Adrenal gland (tissue), 12 donors: ENCODE data around the gene KCNMA1. TPM values are rescaled to one million over a fixed set of nuclear protein-coding genes. Genes with fewer than 3 reads are reported as not detected.

Source experiments
- DNase-seq, 7 donors: peaks; one replicate each; pipeline ENCODE4 v3.0.0-alpha.2; 2019 to 2020
- H3K27ac ChIP-seq, 5 donors: fragments of 200-600 bp; sonication (generic) in 4 of 5; 1 replicate in 3 of 5; 2 replicates in 2 of 5; pipeline versions ENCODE4 v1.5.1 to v1.8.0; 2016 to 2020; ENCODE audit warnings: mild to moderate bottlenecking in 1 of 5
- H3K27me3 ChIP-seq: fragments of 200-600 bp; 2 replicates; pipeline ENCODE4 v1.8.0; 2021
- H3K36me3 ChIP-seq, 2 donors: fragments of 200-600 bp; replicated peaks in 1 of 2; 1 replicate in 1 of 2; 2 replicates in 1 of 2; pipeline versions ENCODE4 v1.5.1 to v1.8.0; 2018 to 2022
- H3K4me1 ChIP-seq, 2 donors: fragments of 200-600 bp; replicated peaks in 1 of 2; 1 replicate in 1 of 2; 2 replicates in 1 of 2; pipeline versions ENCODE4 v1.5.1 to v1.8.0; 2018 to 2021
- H3K4me3 ChIP-seq, 4 donors: fragments of 200-600 bp; sonication (generic) in 3 of 4; one replicate each; pipeline ENCODE4 v1.5.1; 2016 to 2018
- H3K9me3 ChIP-seq, 3 donors: fragments of 200-600 bp; sonication (generic) in 1 of 3; replicated peaks in 1 of 3; 1 replicate in 2 of 3; 2 replicates in 1 of 3; pipeline versions ENCODE4 v1.5.1 to v1.8.0; 2016 to 2021
- POLR2A ChIP-seq, 2 donors: fragments of 450-650 bp; IDR thresholded peaks; one replicate each; pipeline ENCODE4 v1.6.1; 2017; ENCODE audit warnings: antibody characterized with exemption in 2 of 2, mild to moderate bottlenecking in 2 of 2, moderate library complexity in 1 of 2
- WGBS, 4 donors: extraction: QIAGEN DNeasy Blood & Tissue Kit in 2 of 4; methylation state at CpG; one replicate each; pipeline versions ENCODE4 v1.1.5 to v1.1.7; 2013 to 2017; 5-methylcytosine and 5-hydroxymethylcytosine counted together
- intact Hi-C, 2 donors: fragments of 100-400 bp; cut with DNase I; formaldehyde crosslinking; loops; one replicate each; pipeline versions ENCODE4 v1.14.1 to v1.15.0; 2022 to 2023
- polyA plus RNA-seq, 3 donors: library from polyadenylated mRNA; stranded (reverse); fragments of 200-250 nt in 2 of 3; fragments of 350-450 nt in 1 of 3; fragmentation: Illumina TruSeq in 1 of 3; extraction: RNeasy Lipid Tissue Mini Kit (QIAGEN cat#74804) in 1 of 3; gene quantifications; one replicate each; pipeline ENCODE4 v1.2.3, GENCODE V29; 2013 to 2014
- total RNA-seq, 9 donors: library from RNA; depleted of rRNA in 4 of 9; stranded (reverse); fragments of >200 nt in 4 of 9; fragments of 120-200 nt in 1 of 9; fragmentation: NEBNext Ultra II Directional in 1 of 9; extraction: Animal tissue kit (Norgen Biotek cat#: 25700) in 1 of 9; gene quantifications; one replicate each; pipeline versions ENCODE4 v1.1.0 to v1.2.4, GENCODE V29; 2013 to 2023
- TF ChIP-seq, protein P1 (sequence below), 6 experiments: fragments of 450-650 bp in 4 of 6; fragments of 200-600 bp in 2 of 6; sonication (generic) in 1 of 6; IDR thresholded peaks; 1 replicate in 5 of 6; 2 replicates in 1 of 6; pipeline versions ENCODE4 v1.5.1 to v1.8.0; 2016 to 2021; ENCODE audit warnings: antibody characterized with exemption in 6 of 6, mild to moderate bottlenecking in 2 of 6, moderate library complexity in 1 of 6
- donor health status: healthy with polysubstance abuse.
- donor health status: Bipolar disorder and iron deficiency.
- donor health status: DM: yes; HTN: yes; CAD: no.
- donor health status: DM: no; HTN: no; CAD: no.
- donor health status: DM: no; HTN: no; CAD: no.
- donor health status: DM: yes; HTN: yes; CAD: no.

The KCNMA1 gene
- total and polyA plus RNA-seq, 12 donors, result 6.4 to 37.7 (median 13.4) TPM

DNA sequence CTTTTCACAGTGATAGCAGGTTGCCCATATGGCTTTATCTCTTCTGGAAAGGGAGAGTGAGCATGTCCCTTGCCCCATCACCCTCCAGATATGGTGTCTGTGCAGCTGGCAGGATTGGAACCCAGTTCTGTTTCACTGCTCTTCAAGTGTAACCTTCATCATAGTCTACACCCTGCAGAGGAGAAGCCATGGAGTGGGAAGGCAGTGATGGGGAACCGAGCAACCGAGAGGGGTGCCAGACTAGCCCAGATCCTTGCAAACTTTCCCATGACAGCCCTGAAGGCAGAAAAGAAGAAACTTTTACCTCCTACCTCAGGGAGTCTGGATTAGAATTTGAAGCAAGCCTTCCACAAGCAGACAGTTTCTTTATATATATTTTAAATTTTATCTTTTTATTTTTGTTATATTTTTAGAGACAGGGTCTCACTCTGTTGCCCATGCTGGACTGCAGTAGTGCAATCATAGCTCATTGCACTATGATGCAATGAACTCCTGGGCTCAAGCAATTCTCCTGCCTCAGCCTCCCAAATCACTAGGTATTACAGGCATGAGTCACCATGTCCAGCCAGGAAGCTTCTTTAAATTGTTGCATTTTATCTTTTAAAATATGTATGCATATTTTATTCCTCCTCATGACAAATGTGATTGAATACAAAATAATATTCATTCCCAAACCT, 133.3 kb downstream of the KCNMA1 start:
- peaks cover 0 to 23% of the 10 kb centered on the region in 2 donors for H3K4me1 ChIP-seq
- no peak for TF ChIP-seq POLR2A (IDR thresholded peaks at IDR 0.05)
- TF ChIP-seq, protein P1, sequence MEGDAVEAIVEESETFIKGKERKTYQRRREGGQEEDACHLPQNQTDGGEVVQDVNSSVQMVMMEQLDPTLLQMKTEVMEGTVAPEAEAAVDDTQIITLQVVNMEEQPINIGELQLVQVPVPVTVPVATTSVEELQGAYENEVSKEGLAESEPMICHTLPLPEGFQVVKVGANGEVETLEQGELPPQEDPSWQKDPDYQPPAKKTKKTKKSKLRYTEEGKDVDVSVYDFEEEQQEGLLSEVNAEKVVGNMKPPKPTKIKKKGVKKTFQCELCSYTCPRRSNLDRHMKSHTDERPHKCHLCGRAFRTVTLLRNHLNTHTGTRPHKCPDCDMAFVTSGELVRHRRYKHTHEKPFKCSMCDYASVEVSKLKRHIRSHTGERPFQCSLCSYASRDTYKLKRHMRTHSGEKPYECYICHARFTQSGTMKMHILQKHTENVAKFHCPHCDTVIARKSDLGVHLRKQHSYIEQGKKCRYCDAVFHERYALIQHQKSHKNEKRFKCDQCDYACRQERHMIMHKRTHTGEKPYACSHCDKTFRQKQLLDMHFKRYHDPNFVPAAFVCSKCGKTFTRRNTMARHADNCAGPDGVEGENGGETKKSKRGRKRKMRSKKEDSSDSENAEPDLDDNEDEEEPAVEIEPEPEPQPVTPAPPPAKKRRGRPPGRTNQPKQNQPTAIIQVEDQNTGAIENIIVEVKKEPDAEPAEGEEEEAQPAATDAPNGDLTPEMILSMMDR (IDR thresholded peaks at IDR 0.05), result no peak
- H3K27ac ChIP-seq, result no peak overlapping the region
- H3K36me3 ChIP-seq, result no peaks in the 10 kb centered on the region
- no peak for DNase-seq
- H3K27me3 ChIP-seq, result peaks cover 7% of the 10 kb centered on the region
- no peak overlapping the region for H3K4me3 ChIP-seq
- no peaks in the 10 kb centered on the region for H3K9me3 ChIP-seq
- 80 to 89% (median 84%) methylated on average over 2 of the region's 2 CpGs for WGBS, 4 donors
- intact Hi-C loops, result no loop called here

DNA sequence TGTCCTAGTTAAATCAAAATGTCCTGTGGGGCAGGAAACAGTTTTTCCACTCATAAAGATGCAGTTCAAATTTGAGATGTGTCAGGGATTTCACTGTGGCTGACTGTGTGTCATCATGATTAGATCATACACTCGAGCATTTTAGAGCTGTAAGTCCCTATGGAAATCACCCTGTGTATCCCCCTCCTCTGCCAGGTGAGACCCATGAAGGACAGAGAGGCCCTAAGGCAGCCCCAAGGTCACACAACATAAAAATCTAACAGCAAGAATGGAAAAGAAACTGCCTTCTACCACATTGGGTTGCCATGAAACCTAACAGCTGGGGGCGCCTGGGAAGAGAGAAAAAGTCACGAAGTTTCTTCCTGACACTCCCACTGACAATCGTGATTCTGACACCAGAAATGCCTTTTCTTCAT, 135.8 kb downstream of the KCNMA1 start:
- no peak for TF ChIP-seq POLR2A (IDR thresholded peaks at IDR 0.05)
- TF ChIP-seq, protein P1 (IDR thresholded peaks at IDR 0.05), result no peak
- Histone ChIP-seq H3K27ac (peak overlapping the region in 2 of 5 donors; percentile 23 to 29), H3K4me1 (peaks cover 0 to 19% of the 10 kb centered on the region in 2 donors), H3K27me3 (no peaks in the 10 kb centered on the region), H3K9me3 (no peaks in the 10 kb centered on the region), H3K4me3 (no peak overlapping the region), H3K36me3 (no peaks in the 10 kb centered on the region)
- no peak for DNase-seq
- WGBS, 4 donors, result 42 to 58% (median 49%) methylated on average over 4 of the region's 4 CpGs
- intact Hi-C loops, result no loop called here

GRCh38 chr10:77501152-77501845, 136.3 kb downstream of the KCNMA1 start:
- peaks cover 0 to 19% of the 10 kb centered on the region in 2 donors for H3K4me1 ChIP-seq
- H3K27me3 ChIP-seq, result no peaks in the 10 kb centered on the region
- no peaks in the 10 kb centered on the region for H3K36me3 ChIP-seq
- DNase-seq, result peak; percentile 49 to 74 (median 66)
- intact Hi-C loops, result no loop called here
- peak overlapping the region in 2 of 5 donors; percentile 23 to 29 for H3K27ac ChIP-seq
- no peak overlapping the region for H3K4me3 ChIP-seq
- TF ChIP-seq, protein P1 (IDR thresholded peaks at IDR 0.05), result no peak
- TF ChIP-seq POLR2A (IDR thresholded peaks at IDR 0.05), result no peak
- 27 to 48% (median 36%) methylated on average over 4 to 7 of the region's 7 CpGs for WGBS, 4 donors
- no peaks in the 10 kb centered on the region for H3K9me3 ChIP-seq

DNA sequence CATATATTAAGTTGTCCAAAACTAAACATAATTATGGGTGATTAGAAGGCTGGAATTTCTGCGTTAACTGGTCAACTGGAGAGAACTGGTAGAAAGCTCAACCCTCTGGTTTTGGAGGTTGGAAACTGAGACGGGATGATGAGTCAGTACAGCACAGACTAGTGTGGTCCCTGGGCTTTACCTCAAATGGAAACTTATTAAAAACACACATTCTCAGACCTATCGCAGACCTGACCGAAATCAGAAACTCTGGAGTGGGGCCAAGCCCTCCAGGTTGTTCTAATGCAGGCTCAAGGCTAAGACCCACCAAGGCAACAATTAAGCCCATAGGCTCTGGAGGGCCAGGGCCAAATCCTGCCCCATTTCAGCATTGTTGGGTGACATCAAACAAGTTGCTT, 136.9 kb downstream of the KCNMA1 start:
- intact Hi-C loops, result no loop called here
- TF ChIP-seq, protein P1 (IDR thresholded peaks at IDR 0.05), result no peak
- TF ChIP-seq POLR2A (IDR thresholded peaks at IDR 0.05), result no peak
- DNase-seq, result no peak
- Histone ChIP-seq H3K27me3 (no peaks in the 10 kb centered on the region), H3K27ac (peak overlapping the region in 1 of 5 donors; percentile 15), H3K4me3 (no peak overlapping the region), H3K36me3 (no peaks in the 10 kb centered on the region), H3K9me3 (no peaks in the 10 kb centered on the region), H3K4me1 (peaks cover 0 to 15% of the 10 kb centered on the region in 2 donors)
- 91 to 94% (median 92%) methylated on average over 4 of the region's 4 CpGs for whole genome bisulfite sequencing, 4 donors
